HEK293 (cell line): Measurements from ENCODE around the gene TNFRSF11A.
A peak's percentile ranks its signal among the peaks of the same experiment; 100 is the strongest.

Experiments used
- BCL11A ChIP-seq: fragments of 450-650 bp; formaldehyde crosslinking; IDR thresholded peaks from 2 replicates; pipeline ENCODE4 v1.5.1; 2016; ENCODE audit warnings: low read depth, missing biosample characterization, missing genetic modification characterization
- GLIS1 ChIP-seq: fragments of 450-650 bp; formaldehyde crosslinking; IDR thresholded peaks from 2 replicates; pipeline ENCODE4 v1.5.1; 2016; ENCODE audit warnings: missing biosample characterization, missing genetic modification characterization
- KLF10 ChIP-seq: fragments of 450-650 bp; IDR thresholded peaks from 2 replicates; pipeline ENCODE4 v1.5.1; 2018; ENCODE audit warnings: missing biosample characterization, mild to moderate bottlenecking, missing genetic modification characterization
- PATZ1 ChIP-seq: fragments of 450-650 bp; formaldehyde crosslinking; IDR thresholded peaks from 2 replicates; pipeline ENCODE4 v1.5.1; 2016; ENCODE audit warnings: missing biosample characterization, missing genetic modification characterization
- PRDM4 ChIP-seq: fragments of 450-650 bp; formaldehyde crosslinking; IDR thresholded peaks from 2 replicates; pipeline ENCODE4 v1.5.1; 2017; ENCODE audit warnings: missing biosample characterization, missing genetic modification characterization
- REST ChIP-seq: fragments of 450-650 bp; formaldehyde crosslinking; IDR thresholded peaks from 2 replicates; pipeline ENCODE4 v1.5.1; 2016; ENCODE audit warnings: missing biosample characterization, missing genetic modification characterization
- ZBTB48 ChIP-seq: fragments of 450-650 bp; formaldehyde crosslinking; IDR thresholded peaks from 2 replicates; pipeline ENCODE4 v1.5.1; 2016; ENCODE audit warnings: missing biosample characterization, missing genetic modification characterization
- ZEB2 ChIP-seq: fragments of 450-650 bp; formaldehyde crosslinking; IDR thresholded peaks from 2 replicates; pipeline ENCODE4 v1.5.1; 2016; ENCODE audit warnings: missing biosample characterization, missing genetic modification characterization
- ZFP37 ChIP-seq: fragments of 450-650 bp; formaldehyde crosslinking; IDR thresholded peaks from 2 replicates; pipeline ENCODE4 v1.5.1; 2016; ENCODE audit warnings: missing biosample characterization, missing genetic modification characterization
- ZIC2 ChIP-seq: fragments of 450-650 bp; formaldehyde crosslinking; IDR thresholded peaks from 2 replicates; pipeline ENCODE4 v1.5.1; 2016; ENCODE audit warnings: missing biosample characterization, missing genetic modification characterization
- ZNF157 ChIP-seq: fragments of 450-650 bp; formaldehyde crosslinking; IDR thresholded peaks from 2 replicates; pipeline ENCODE4 v1.5.1; 2016; ENCODE audit warnings: missing biosample characterization, missing genetic modification characterization
- ZNF24 ChIP-seq: fragments of 450-650 bp; formaldehyde crosslinking; IDR thresholded peaks from 2 replicates; pipeline ENCODE4 v1.5.1; 2016; ENCODE audit warnings: missing biosample characterization, missing genetic modification characterization
- ZNF26 ChIP-seq: fragments of 450-650 bp; formaldehyde crosslinking; IDR thresholded peaks from 2 replicates; pipeline ENCODE4 v1.5.1; 2016; ENCODE audit warnings: missing biosample characterization, missing genetic modification characterization
- ZNF274 ChIP-seq, 2 experiments: fragments of 200-500 bp in 1 of 2; fragments of 450-650 bp in 1 of 2; sonication (Bioruptor generic) in 1 of 2; formaldehyde crosslinking in 1 of 2; IDR thresholded peaks; 2 replicates each; pipeline versions ENCODE4 v1.5.1 to v1.6.1; 2014 to 2016; ENCODE audit warnings: borderline replicate concordance in 1 of 2, inconsistent platforms in 1 of 2, low read length in 1 of 2, missing biosample characterization in 1 of 2, missing genetic modification characterization in 1 of 2
- ZNF596 ChIP-seq: fragments of 450-650 bp; IDR thresholded peaks from 2 replicates; pipeline ENCODE4 v1.5.0; 2018; ENCODE audit warnings: missing biosample characterization, mild to moderate bottlenecking, missing genetic modification characterization, moderate library complexity
- ZNF777 ChIP-seq: fragments of 450-650 bp; formaldehyde crosslinking; IDR thresholded peaks from 2 replicates; pipeline ENCODE4 v1.5.1; 2017; ENCODE audit warnings: missing biosample characterization, missing genetic modification characterization, borderline replicate concordance

Gene TNFRSF11A

GRCh38 chr18:62325806-62326645 is 916 bp downstream of the TNFRSF11A start (continued):
- TF ChIP-seq ZNF26 (tag by site-specific recombination) (no peak), ZNF777 (tag by site-specific recombination) (no peak), ZNF157 (tag by site-specific recombination) (no peak), ZBTB48 (tag by site-specific recombination) (no peak), ZNF24 (no peak), GLIS1 (no peak; the same call in none of the 2 replicates), ZFP37 (tag by site-specific recombination) (peak; percentile 42; the same call in 1 of the 2 replicates), ZIC2 (tag by site-specific recombination) (peak; percentile 70), PRDM4 (0 out of 2 replicates have a peak, but pooled peaks have one; percentile 6), KLF10 (tag by site-specific recombination) (no peak), ZEB2 (tag by site-specific recombination) (0 out of 2 replicates have a peak, but pooled peaks have one; percentile 20), ZNF274 (IDR thresholded peaks at IDR 0.05; ENCODE audit: low read length) (no peak), ZNF274 (tag by site-specific recombination; IDR thresholded peaks at IDR 0.05; ENCODE audit: borderline replicate concordance) (no peak), PATZ1 (tag by site-specific recombination) (no peak), BCL11A (tag by site-specific recombination) (no peak), REST (tag by site-specific recombination) (no peak), ZNF596 (tag by site-specific recombination) (no peak)
- TF ChIP-seq, all 188 proteins: peak for 17
